ENCODE data around the gene AMIGO1.
A peak's percentile ranks its signal among the peaks of the same experiment; 100 is the strongest.

Gene AMIGO1

DNA sequence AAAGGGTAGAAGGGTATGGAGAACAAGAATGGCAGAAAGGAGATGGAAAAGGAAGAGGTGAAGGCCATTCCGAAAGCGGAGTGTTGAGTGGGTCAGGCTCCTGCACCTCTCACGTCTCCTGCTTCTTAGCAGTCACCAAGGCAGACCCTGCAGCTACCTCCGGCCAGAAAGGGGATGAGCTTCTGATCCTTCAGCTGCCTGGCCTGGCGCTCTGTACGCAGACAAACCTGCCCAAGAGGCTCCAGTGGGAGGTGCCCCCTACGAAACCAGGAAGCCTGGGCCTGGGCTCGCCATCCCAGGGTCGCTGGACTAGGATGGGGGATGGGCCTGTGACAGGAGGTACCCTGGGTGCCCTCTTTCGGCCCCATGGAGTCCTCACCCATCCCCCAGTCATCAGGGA, 33.1 kb upstream of the AMIGO1 start:
- Histone ChIP-seq H3K4me3 (ENCODE audit: extremely low read depth, insufficient read depth, low read length, poor library complexity, severe bottlenecking) (no peak overlapping the region), H3K9me3 (ENCODE audit: control insufficient read depth, low read length) (no peaks in the 10 kb centered on the region), H3K36me3 (ENCODE audit: control insufficient read depth, insufficient read depth, low read length) (no peaks in the 10 kb centered on the region), H3K4me1 (ENCODE audit: control insufficient read depth, insufficient read depth, low read length, poor library complexity, severe bottlenecking) (peaks cover 4% of the 10 kb centered on the region), H3K27ac (ENCODE audit: low read depth, low read length, severe bottlenecking) (no peak overlapping the region)
- WGBS, 2 experiments (ENCODE audit: insufficient coverage in 2 of 2) = 94 to 95% methylated on average over 8 to 9 of the region's 10 CpGs

DNA sequence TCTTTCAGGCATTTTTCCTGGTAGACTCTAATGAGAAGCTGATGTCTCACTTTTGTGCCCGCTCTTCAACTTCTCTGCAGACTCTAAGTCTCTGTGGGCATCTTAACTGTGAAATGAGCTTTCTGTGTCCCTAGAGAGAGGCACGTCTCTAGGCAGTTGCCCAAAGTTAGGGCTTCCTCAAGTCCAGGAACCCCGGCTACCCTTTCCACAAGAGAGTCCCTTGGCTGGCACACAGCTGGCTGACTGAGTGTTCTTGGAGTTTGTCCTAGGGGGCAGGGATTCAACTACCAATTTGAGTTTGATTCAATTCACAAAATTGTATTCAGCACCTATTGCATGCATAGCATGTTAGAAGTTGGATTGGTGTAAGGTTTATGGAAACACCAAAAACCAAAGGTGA, 31.6 kb upstream of the AMIGO1 start:
- WGBS, 2 experiments (ENCODE audit: insufficient coverage in 2 of 2) = 83 to 93% methylated on average over 1 to 3 of the region's 3 CpGs
- Histone ChIP-seq H3K9me3 (ENCODE audit: control insufficient read depth, low read length) (no peaks in the 10 kb centered on the region), H3K27ac (ENCODE audit: low read depth, low read length, severe bottlenecking) (no peak overlapping the region), H3K36me3 (ENCODE audit: control insufficient read depth, insufficient read depth, low read length) (no peaks in the 10 kb centered on the region), H3K4me1 (ENCODE audit: control insufficient read depth, insufficient read depth, low read length, poor library complexity, severe bottlenecking) (no peaks in the 10 kb centered on the region), H3K4me3 (ENCODE audit: extremely low read depth, insufficient read depth, low read length, poor library complexity, severe bottlenecking) (no peak overlapping the region)

- H3K4me1 ChIP-seq (ENCODE audit: control insufficient read depth, insufficient read depth, low read length, poor library complexity, severe bottlenecking) = no peaks in the 10 kb centered on the region
- H3K27ac ChIP-seq (ENCODE audit: low read depth, low read length, severe bottlenecking) = no peak within 1 kb of the TSS
- no peaks in the 10 kb centered on the region for H3K9me3 ChIP-seq (ENCODE audit: control insufficient read depth, low read length)
- 37 to 47% methylated on average over 5 to 7 of the region's 7 CpGs for WGBS, 2 experiments (ENCODE audit: insufficient coverage in 2 of 2)
- H3K36me3 ChIP-seq (ENCODE audit: control insufficient read depth, insufficient read depth, low read length) = no peaks in the 10 kb centered on the region
- no peak within 1 kb of the TSS for H3K4me3 ChIP-seq (ENCODE audit: extremely low read depth, insufficient read depth, low read length, poor library complexity, severe bottlenecking)
Observed at GRCh38 chr1:109539676-109540075, 30.1 kb upstream of the AMIGO1 start, which contains the start of gene GPR61. TSS of gene GPR61 (plus strand) at chr1:109539872. CDS start at chr1:109543023, 3,151 bp downstream.

DNA sequence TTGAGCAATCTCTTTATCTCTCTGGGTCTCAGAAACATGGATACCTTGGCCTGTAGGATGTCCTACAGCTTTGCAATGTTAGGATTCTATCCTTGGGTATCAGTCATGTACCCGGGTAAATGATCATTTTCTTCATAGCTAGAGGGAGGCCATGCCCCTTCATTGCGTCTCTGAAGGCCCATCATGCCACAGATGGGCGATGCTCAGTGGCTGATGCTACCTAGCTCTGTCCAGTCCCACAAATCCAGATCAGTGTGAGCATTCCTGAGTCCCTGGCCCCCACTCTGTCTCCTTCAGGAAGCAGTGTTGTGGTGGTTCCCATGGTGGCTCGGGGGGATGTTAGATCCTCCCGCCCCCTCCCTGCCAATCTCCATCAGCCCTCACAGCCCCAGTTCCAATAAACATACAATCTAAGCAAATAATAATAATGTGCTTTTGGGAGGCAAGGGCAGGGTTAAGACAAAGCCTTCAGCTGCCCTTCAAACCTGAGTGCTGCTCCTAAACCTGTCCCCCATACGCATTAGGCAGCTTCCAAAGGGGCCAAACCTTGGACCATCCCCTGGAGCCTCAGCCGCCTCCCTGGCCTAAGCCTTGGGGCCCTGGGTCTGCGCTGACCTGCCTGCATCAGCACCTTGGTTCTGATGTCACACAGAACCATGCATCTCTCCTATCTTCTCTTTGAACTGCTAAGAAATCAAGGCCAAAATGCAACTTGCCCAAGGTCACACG, 29.5 kb upstream of the AMIGO1 start:
- Histone ChIP-seq H3K4me1 (ENCODE audit: control insufficient read depth, insufficient read depth, low read length, poor library complexity, severe bottlenecking) (no peaks in the 10 kb centered on the region), H3K9me3 (ENCODE audit: control insufficient read depth, low read length) (no peaks in the 10 kb centered on the region), H3K4me3 (ENCODE audit: extremely low read depth, insufficient read depth, low read length, poor library complexity, severe bottlenecking) (no peak overlapping the region), H3K36me3 (ENCODE audit: control insufficient read depth, insufficient read depth, low read length) (no peaks in the 10 kb centered on the region), H3K27ac (ENCODE audit: low read depth, low read length, severe bottlenecking) (no peak overlapping the region)
- WGBS, 2 experiments (ENCODE audit: insufficient coverage in 2 of 2) = 92 to 93% methylated on average over 5 to 7 of the region's 9 CpGs

DNA sequence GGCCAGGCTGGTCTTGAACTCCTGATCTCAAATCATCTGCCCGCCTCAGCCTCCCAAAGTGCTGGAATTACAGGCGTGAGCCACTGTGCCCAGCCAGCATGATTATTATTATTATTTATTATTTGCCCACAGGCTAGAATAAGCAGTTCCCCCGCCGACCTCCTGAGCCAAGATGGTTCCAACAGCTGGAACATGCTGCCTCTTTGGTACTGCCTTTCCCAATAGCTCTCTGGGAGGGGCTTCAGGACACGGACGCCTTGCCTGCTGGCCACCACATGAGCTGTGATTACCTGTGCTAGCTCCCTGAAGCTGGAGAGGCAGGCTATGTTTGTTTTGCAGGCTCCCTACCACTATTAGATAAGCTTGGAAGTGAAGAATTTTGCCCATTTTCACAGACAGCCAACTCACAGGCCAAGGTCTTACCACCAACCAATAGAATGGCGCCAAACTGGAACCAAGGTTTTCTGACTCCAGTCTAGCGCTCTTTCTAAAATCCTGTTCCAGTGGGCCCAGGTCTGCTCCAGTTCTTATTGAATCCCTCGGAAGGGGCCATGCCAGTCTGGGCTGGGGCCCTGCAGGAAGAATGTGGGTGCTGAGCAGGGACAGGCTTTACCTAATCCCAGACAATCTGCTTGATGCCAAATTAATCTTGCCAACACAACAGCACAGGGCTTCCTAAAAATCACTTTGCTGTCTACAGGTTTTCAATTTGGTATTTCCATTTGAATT, 28.1 kb upstream of the AMIGO1 start:
- H3K4me3 ChIP-seq (ENCODE audit: extremely low read depth, insufficient read depth, low read length, poor library complexity, severe bottlenecking) = no peak overlapping the region
- 94 to 100% methylated on average over 4 to 7 of the region's 9 CpGs for WGBS, 2 experiments (ENCODE audit: insufficient coverage in 2 of 2)
- no peaks in the 10 kb centered on the region for H3K9me3 ChIP-seq (ENCODE audit: control insufficient read depth, low read length)

GRCh38 chr1:109535971-109536491, 26.5 kb upstream of the AMIGO1 start:
- H3K27ac ChIP-seq (ENCODE audit: low read depth, low read length, severe bottlenecking) = no peak overlapping the region
- peaks cover 10% of the 10 kb centered on the region for H3K4me1 ChIP-seq (ENCODE audit: control insufficient read depth, insufficient read depth, low read length, poor library complexity, severe bottlenecking)
- no peaks in the 10 kb centered on the region for H3K36me3 ChIP-seq (ENCODE audit: control insufficient read depth, insufficient read depth, low read length)
- no peaks in the 10 kb centered on the region for H3K9me3 ChIP-seq (ENCODE audit: control insufficient read depth, low read length)
- no peak overlapping the region for H3K4me3 ChIP-seq (ENCODE audit: extremely low read depth, insufficient read depth, low read length, poor library complexity, severe bottlenecking)
- 92 to 94% methylated on average over 4 to 5 of the region's 5 CpGs for WGBS, 2 experiments (ENCODE audit: insufficient coverage in 2 of 2)

More for the DNA sequence above, 28.1 kb upstream of the AMIGO1 start:
- Histone ChIP-seq H3K4me1 (ENCODE audit: control insufficient read depth, insufficient read depth, low read length, poor library complexity, severe bottlenecking) (peaks cover under 1% of the 10 kb centered on the region), H3K36me3 (ENCODE audit: control insufficient read depth, insufficient read depth, low read length) (no peaks in the 10 kb centered on the region), H3K27ac (ENCODE audit: low read depth, low read length, severe bottlenecking) (no peak overlapping the region)

DNA sequence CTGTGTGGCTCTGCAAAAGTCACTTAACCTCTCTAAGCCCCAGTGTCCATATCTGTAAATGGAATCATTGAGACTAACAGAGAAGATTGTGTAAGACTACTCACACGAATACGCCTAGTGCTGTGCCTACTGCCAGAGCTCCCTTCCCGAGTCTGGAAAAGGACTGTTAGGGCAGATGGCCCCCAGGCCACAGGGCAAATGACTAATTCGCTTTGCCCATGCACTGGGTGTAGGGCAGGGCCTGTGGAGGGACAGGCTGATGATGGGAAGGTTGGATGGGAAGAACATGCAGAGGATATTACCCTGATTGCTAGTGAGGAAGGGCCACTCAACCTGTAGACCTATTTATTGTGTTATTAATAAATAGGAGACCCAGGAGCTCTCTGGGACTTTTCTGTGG, 26.0 kb upstream of the AMIGO1 start:
- H3K4me3 ChIP-seq (ENCODE audit: extremely low read depth, insufficient read depth, low read length, poor library complexity, severe bottlenecking) = no peak overlapping the region
- WGBS, 2 experiments (ENCODE audit: insufficient coverage in 2 of 2) = 90 to 94% methylated on average over 4 of the region's 4 CpGs
- H3K9me3 ChIP-seq (ENCODE audit: control insufficient read depth, low read length) = no peaks in the 10 kb centered on the region
- H3K4me1 ChIP-seq (ENCODE audit: control insufficient read depth, insufficient read depth, low read length, poor library complexity, severe bottlenecking) = peaks cover 10% of the 10 kb centered on the region
- no peak overlapping the region for H3K27ac ChIP-seq (ENCODE audit: low read depth, low read length, severe bottlenecking)
- no peaks in the 10 kb centered on the region for H3K36me3 ChIP-seq (ENCODE audit: control insufficient read depth, insufficient read depth, low read length)

DNA sequence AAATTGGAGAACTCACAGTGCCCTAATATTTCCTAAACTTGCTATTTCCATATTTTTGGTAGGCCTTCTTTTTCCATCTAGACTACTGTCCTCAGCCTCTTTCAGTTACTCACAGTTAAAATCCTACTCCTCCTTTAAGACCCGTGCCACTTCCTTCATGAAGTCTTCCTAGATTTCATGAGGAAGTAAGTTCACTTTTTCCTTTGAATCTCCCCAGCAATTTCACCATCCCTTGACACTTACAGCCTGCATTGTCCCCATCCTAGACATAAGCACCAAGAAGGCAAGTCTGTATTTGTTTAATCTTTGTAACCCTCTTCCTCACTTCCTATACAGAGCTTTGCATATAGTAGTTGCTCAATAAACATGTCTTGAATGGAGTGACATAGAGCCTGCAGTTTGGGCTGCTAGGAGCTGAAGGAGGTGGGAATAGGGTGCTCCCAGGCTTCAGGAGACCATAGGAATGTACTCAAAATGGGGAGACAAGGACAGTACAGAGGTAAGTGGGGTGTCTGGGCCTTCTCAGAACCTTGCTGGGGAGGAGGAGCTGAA, 24.9 kb upstream of the AMIGO1 start:
- 80 to 100% methylated on average over 1 of the region's 1 CpG for WGBS, 2 experiments (ENCODE audit: insufficient coverage in 2 of 2)

GRCh38 chr1:109532365-109533136, 23.0 kb upstream of the AMIGO1 start:
- Histone ChIP-seq H3K36me3 (ENCODE audit: control insufficient read depth, insufficient read depth, low read length) (no peaks in the 10 kb centered on the region), H3K4me1 (ENCODE audit: control insufficient read depth, insufficient read depth, low read length, poor library complexity, severe bottlenecking) (peaks cover 10% of the 10 kb centered on the region), H3K9me3 (ENCODE audit: control insufficient read depth, low read length) (no peaks in the 10 kb centered on the region), H3K4me3 (ENCODE audit: extremely low read depth, insufficient read depth, low read length, poor library complexity, severe bottlenecking) (no peak overlapping the region), H3K27ac (ENCODE audit: low read depth, low read length, severe bottlenecking) (peak overlapping the region; percentile 29)
- 30 to 35% methylated on average over 9 of the region's 12 CpGs for WGBS, 2 experiments (ENCODE audit: insufficient coverage in 2 of 2)

More for the DNA sequence above, 24.9 kb upstream of the AMIGO1 start:
- H3K9me3 ChIP-seq (ENCODE audit: control insufficient read depth, low read length) = no peaks in the 10 kb centered on the region
- no peak overlapping the region for H3K27ac ChIP-seq (ENCODE audit: low read depth, low read length, severe bottlenecking)
- no peaks in the 10 kb centered on the region for H3K36me3 ChIP-seq (ENCODE audit: control insufficient read depth, insufficient read depth, low read length)
- H3K4me1 ChIP-seq (ENCODE audit: control insufficient read depth, insufficient read depth, low read length, poor library complexity, severe bottlenecking) = peaks cover 10% of the 10 kb centered on the region
- H3K4me3 ChIP-seq (ENCODE audit: extremely low read depth, insufficient read depth, low read length, poor library complexity, severe bottlenecking) = no peak overlapping the region

- no peaks in the 10 kb centered on the region for H3K36me3 ChIP-seq (ENCODE audit: control insufficient read depth, insufficient read depth, low read length)
- no peak overlapping the region for H3K27ac ChIP-seq (ENCODE audit: low read depth, low read length, severe bottlenecking)
- no peaks in the 10 kb centered on the region for H3K9me3 ChIP-seq (ENCODE audit: control insufficient read depth, low read length)
- H3K4me3 ChIP-seq (ENCODE audit: extremely low read depth, insufficient read depth, low read length, poor library complexity, severe bottlenecking) = no peak overlapping the region
- peaks cover 10% of the 10 kb centered on the region for H3K4me1 ChIP-seq (ENCODE audit: control insufficient read depth, insufficient read depth, low read length, poor library complexity, severe bottlenecking)
- 73 to 80% methylated on average over 12 of the region's 16 CpGs for WGBS, 2 experiments (ENCODE audit: insufficient coverage in 2 of 2)
Observed at GRCh38 chr1:109531826-109532364, 22.4 kb upstream of the AMIGO1 start.

Measured in mesodermal cell (in vitro differentiated cells).